ENCODE data around the gene SFI1. TPM values are rescaled to one million over a fixed set of nuclear protein-coding genes. Genes with fewer than 3 reads are reported as not detected.

Gene SFI1
- total RNA-seq, 1 experiment from 2014 or later: 53.1 TPM

- ChIA-PET CTCF (no interaction called here), RAD21 (ENCODE audit: low non-redundant PET in 1 of 2, low total read pairs in 2 of 2, uncharacterized antibody in 2 of 2, unreplicated experiment in 2 of 2) (no interaction called here), POLR2A (no interaction called here)
- Histone ChIP-seq H4K20me1 (ENCODE audit: insufficient read depth) (0 out of 2 replicates have a peak, but pooled peaks cover 2% of the 10 kb centered on the region), H3K9me2 (ENCODE audit: insufficient read depth) (no peaks in the 10 kb centered on the region), H3K79me2 (ENCODE audit: insufficient read depth, low read length) (peaks cover 99% of the 10 kb centered on the region), H3K27ac (ENCODE audit: low read depth, low read length) (peak overlapping the region; percentile 70; the same call in 1 of the 2 replicates), H3K36me3 (ENCODE audit: control insufficient read depth in 1 of 2, insufficient read depth in 2 of 2, low read length in 2 of 2) (peaks cover 0 to 15% of the 10 kb centered on the region in 2 experiments; a peak in 2 of 4 replicates), H2AFZ (ENCODE audit: low read depth, low read length, poor library complexity, severe bottlenecking) (no peak overlapping the region), H3K4me3 (replicated peaks in 1 of 2; ENCODE audit: low read depth in 1 of 2, low read length in 2 of 2) (peak overlapping the region; percentile 76 to 88; a peak in 3 of 4 replicates), H3K27me3 (ENCODE audit: insufficient read depth, low read length) (no peaks in the 10 kb centered on the region), H3K9ac (ENCODE audit: low read length) (no peak overlapping the region; the same call in 1 of the 2 replicates), H3K9me3 (ENCODE audit: control insufficient read depth in 1 of 2, insufficient read depth in 1 of 2, low read depth in 1 of 2, low read length in 2 of 2) (no peaks in the 10 kb centered on the region), H3K4me2 (ENCODE audit: low read length) (peak overlapping the region; percentile 95), H3K4me1 (ENCODE audit: control insufficient read depth in 1 of 2, insufficient read depth in 2 of 2, low read length in 2 of 2) (peaks cover 11 to 37% of the 10 kb centered on the region in 2 experiments)
- intact Hi-C loops (cut with micrococcal nuclease): no loop called here
- BruUV-seq (replicated peaks): no TSS peak
- no peak for ATAC-seq
- TF ChIP-seq CTCF (IDR thresholded peaks at IDR 0.05 in 2 of 3, conservative IDR thresholded peaks at IDR 0.05 in 1 of 3; ENCODE audit: borderline replicate concordance in 1 of 3, insufficient read depth in 1 of 3, low read depth in 2 of 3, low read length in 2 of 3): peak in 1 of 3 experiments; percentile 20; a peak in 1 of 6 replicates
- no peak for TF ChIP-seq EGR1 (IDR thresholded peaks at IDR 0.05; ENCODE audit: low read depth)
- no peak for DNase-seq (ENCODE audit: low read depth, low spot score)
These were observed 132.8 kb downstream of the SFI1 start for GRCh38 chr22:31628969-31629708.

- H3K4me3 ChIP-seq (replicated peaks in 1 of 2; ENCODE audit: low read depth in 1 of 2, low read length in 2 of 2): peak overlapping the region; percentile 76 to 88
- H3K9me2 ChIP-seq (ENCODE audit: insufficient read depth): no peaks in the 10 kb centered on the region
- CTCF ChIA-PET: interaction anchor here (1.0 to 1.6 kb wide), 2 partner anchors 68 to 340 kb away, joined by 3 to 5 read pairs; no protein-coding TSS in a partner anchor
- BruUV-seq (replicated peaks): no TSS peak
- no peak overlapping the region for H2AFZ ChIP-seq (ENCODE audit: low read depth, low read length, poor library complexity, severe bottlenecking)
- H3K9ac ChIP-seq (ENCODE audit: low read length): peak overlapping the region; percentile 95
- POLR2A ChIA-PET: interaction anchor here (0.9 to 1.8 kb wide), 4 partner anchors 12 to 341 kb away, joined by 3 to 8 read pairs (median 4); partner anchors contain the start of gene PISD
- peaks cover 96% of the 10 kb centered on the region for H3K79me2 ChIP-seq (ENCODE audit: insufficient read depth, low read length)
- H3K27ac ChIP-seq (ENCODE audit: low read depth, low read length): peak overlapping the region; percentile 70
- peaks cover 17 to 44% of the 10 kb centered on the region in 2 experiments for H3K4me1 ChIP-seq (ENCODE audit: control insufficient read depth in 1 of 2, insufficient read depth in 2 of 2, low read length in 2 of 2)
- no peaks in the 10 kb centered on the region for H3K27me3 ChIP-seq (ENCODE audit: insufficient read depth, low read length)
- H3K4me2 ChIP-seq (ENCODE audit: low read length): peak overlapping the region; percentile 95
- ATAC-seq (no peak), DNase-seq (ENCODE audit: low read depth, low spot score) (no peak)
- H3K9me3 ChIP-seq (ENCODE audit: control insufficient read depth in 1 of 2, insufficient read depth in 1 of 2, low read depth in 1 of 2, low read length in 2 of 2): no peaks in the 10 kb centered on the region
- RAD21 ChIA-PET (ENCODE audit: low non-redundant PET in 1 of 2, low total read pairs in 2 of 2, uncharacterized antibody in 2 of 2, unreplicated experiment in 2 of 2): interaction anchor here in 1 of 2 experiments (0.9 kb wide), 1 partner anchor 340 kb away, joined by 3 read pairs; no protein-coding TSS in a partner anchor
- intact Hi-C loops (cut with micrococcal nuclease): loop anchor here (5.0 to 10.0 kb wide), 2 partner anchors 142 to 285 kb away; partner anchors contain the start of genes EIF4ENIF1 and PATZ1
- H4K20me1 ChIP-seq (ENCODE audit: insufficient read depth): 0 out of 2 replicates have a peak, but pooled peaks cover 6% of the 10 kb centered on the region
- peaks cover 0 to 15% of the 10 kb centered on the region in 2 experiments; a peak in 2 of 4 replicates for H3K36me3 ChIP-seq (ENCODE audit: control insufficient read depth in 1 of 2, insufficient read depth in 2 of 2, low read length in 2 of 2)
- TF ChIP-seq REST (IDR thresholded peaks at IDR 0.05; ENCODE audit: low read depth) (no peak), EGR1 (IDR thresholded peaks at IDR 0.05; ENCODE audit: low read depth) (no peak), CEBPB (IDR thresholded peaks at IDR 0.05; ENCODE audit: low read depth) (no peak), SP1 (IDR thresholded peaks at IDR 0.05; ENCODE audit: low read depth) (no peak), ZFX (IDR thresholded peaks at IDR 0.05) (no peak), POLR2A (IDR thresholded peaks at IDR 0.05; ENCODE audit: borderline replicate concordance, extremely low read depth, insufficient read depth, insufficient read length) (no peak), JUND (IDR thresholded peaks at IDR 0.05) (no peak), FOSL1 (IDR thresholded peaks at IDR 0.05; ENCODE audit: low read depth) (no peak), ZBTB33 (IDR thresholded peaks at IDR 0.05; ENCODE audit: extremely low read depth, insufficient replicate concordance, low read length) (no peak)
These were observed 133.4 kb downstream of the SFI1 start for GRCh38 chr22:31629741-31630184.

Data from HCT116 (cell line).